Brain pericyte (primary cell): ENCODE measurements around the gene PTN.
"Not testable (repeated sequence)": the region's sequence is repeated elsewhere in the genome, so short reads cannot be mapped to it uniquely, and the experiment has no call there.

Source experiments
- DNase-seq: peaks from one replicate; pipeline ENCODE4 v3.0.0-alpha.2; 2012; ENCODE audit warnings: low read depth, low spot score

PTN gene

DNA sequence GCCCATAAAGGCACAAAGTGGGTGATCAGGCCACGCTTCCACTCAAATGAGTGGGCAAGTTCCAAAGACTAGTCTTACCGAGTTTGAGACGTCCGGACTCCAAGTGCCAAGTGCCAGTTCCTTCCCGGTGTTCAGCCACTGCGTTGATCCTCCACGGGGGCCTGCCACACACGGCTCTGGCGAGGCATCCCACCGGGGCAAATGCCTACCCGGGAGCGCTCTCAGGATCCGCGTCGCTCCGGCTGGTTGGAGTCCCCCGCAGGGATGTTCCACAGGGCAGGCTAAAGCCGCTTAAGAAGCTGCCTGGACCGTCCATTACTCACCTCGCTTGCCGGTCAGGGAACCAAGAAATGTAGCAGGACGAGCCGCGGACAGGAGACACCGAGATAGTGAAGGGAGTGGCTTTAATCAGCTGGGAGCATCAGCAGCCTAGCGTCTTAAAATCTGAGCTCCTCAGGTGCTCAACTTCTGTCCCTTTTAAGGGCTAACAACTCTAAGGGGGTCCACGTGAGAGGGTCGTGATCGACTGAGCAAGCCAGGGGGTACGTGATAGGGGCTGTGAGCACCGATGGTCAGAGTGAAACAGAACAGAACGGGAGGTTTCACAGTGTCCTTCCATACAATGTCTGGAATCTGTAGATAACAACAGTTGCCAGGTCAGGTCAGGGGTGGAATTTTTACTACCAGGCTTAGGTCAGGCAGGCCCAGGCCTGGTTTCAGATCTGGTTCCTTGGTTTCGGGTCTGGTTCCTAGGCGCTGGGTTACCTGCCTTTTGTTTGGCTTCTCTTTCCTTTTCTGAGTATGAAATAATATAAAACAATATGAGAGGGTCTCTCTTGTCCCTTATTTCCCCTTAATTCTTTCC is 75.3 kb downstream of the PTN start:
- not testable (repeated sequence) for DNase-seq

DNA sequence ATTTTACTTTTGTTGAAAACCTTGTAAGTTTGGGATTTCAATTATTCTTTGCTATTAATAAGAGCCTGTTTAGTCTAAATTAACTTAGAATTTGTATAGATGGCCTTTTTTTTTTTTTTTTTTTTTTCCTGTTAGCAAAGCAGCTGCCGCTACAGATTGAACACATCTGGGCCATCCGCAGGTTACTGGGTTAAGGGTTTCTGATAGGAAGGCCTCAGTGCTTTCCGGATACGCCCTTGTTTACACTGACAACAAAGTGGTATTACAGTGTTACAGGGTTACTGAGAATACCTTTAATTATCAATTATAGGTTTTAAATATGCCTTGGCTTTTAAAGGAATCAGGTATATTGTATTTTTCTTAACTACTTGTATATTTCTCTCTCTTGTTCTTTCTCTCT is 76.8 kb downstream of the PTN start:
- DNase-seq: no peak

DNA sequence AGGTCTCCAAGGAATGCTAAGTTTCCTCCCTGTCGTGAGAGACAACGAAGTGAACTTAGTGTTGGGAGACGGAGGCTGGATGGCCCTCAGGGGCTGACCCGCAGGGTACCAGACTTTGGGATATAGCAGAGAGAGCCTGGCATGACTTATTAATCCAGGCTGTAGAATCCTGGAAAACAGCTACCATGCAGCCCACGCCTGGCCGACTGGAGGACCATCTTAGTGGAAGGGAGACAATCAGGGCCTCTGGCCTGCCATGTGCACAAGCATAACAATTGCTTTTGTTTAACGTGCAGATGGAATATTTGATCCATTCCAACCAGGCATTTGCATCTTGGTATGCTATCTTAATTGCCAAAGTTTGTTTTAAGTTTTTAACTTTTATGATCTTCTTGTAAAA is 78.1 kb downstream of the PTN start:
- DNase-seq: not testable (repeated sequence)

DNA sequence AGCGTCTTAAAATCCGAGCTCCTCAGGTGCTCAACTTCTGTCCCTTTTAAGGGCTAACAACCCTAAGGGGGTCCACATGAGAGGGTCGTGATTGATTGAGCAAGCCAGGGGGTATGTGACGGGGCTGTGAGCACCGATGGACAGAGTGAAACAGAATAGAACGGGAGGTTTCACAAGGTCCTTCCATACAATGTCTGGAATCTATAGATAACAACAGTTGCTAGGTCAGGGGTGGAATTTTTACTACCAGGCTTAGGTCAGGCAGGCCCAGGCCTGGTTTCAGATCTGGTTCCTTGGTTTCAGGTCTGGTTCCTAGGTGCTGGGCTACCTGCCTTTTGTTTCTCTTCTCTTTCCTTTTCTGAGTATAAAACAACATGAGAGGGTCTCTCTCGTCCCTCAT is 80.9 kb downstream of the PTN start:
- no peak for DNase-seq

DNA sequence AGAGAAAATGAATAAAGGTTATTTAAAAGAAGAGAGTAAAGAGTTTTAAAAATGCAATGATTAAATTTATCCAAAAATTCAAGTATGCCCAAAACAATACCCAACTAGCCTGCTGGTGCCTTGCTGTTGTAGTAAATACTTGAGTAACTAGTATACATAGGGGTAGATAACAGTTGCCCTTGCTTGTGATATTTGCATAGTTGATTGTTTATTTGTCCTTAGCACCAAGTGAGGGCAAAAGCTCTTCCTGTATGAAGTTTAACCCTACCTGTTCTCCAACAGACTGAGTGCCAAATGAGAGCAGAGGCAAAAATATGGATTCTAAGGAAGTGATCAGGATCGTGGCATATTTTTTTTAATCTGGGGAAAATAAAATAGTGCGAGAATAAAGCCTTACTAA is 85.0 kb downstream of the PTN start:
- DNase-seq: no peak

DNA sequence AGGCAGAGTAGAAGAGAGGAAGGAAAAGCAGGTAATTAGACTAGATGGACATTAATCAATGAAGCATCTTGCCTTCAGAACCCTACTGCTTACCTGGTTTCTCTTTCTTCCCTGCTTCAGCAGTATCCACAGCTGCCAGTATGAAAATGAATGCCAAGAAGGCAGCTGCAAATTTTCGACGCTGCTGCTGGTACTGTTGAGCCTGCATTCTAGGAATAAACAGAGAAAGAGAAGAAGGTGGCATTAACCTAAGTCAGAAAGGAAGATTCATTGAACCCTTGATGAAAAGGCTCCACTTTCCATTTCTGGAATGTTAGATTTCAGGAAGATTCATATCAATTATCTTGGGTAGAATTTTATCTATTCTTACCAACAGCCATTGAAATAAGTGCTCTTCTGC is 88.8 kb downstream of the PTN start:
- no peak for DNase-seq

DNA sequence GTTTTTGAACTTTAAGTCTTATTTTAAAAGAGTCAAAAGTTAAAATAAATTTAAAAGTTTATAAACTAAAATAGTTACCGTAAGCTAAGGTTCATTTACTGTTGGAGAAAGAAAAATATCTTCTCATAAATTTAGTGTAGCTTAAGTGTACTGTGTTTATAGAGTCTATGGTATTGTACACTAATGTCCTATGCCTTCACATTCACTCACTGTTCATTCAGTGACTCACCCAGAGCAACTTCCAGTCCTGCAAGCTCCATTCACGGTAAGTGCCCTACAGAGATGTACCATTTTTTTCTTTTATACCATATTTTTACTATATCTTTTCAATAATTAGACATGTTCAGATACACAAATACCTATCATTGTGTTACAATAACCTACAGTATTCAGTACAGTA is 97.6 kb downstream of the PTN start:
- DNase-seq: no peak

DNA sequence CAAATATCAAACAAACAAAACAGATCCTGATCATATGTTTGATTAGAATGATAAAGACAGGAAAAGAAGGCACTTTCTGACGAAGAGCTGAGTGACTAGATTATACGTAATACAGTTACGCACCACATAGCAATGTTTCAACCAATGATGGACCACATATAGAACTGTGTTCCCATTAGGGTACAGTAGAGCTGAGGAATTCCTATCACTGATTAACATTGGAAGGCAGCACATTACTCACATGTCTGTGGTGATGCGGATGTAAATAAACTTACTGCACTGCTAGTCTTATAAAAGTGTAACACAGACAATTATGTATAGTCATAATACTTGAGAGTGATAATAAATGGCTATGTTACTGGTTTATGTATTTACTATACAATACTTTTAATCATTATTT is 98.3 kb downstream of the PTN start:
- DNase-seq: no peak

DNA sequence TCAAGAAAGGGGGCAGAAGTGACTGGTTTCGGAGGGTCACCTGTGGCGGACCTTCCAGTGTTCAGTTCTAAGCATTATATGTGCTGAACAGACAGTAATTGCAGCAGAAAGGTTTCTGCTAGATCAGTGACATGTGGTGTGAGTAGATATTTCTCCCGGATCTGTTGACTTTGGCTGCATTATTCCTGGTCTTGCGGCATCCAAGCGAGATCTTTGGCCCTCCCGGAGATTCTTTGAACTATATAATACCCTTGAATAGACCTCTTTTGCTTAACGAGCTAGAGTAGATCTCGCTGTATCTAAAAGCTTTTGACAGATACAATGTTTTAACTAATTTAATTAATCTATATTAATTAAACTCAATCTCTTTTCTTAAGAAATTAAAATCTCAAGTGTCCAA is 99.8 kb downstream of the PTN start:
- DNase-seq: peak; percentile 38

DNA sequence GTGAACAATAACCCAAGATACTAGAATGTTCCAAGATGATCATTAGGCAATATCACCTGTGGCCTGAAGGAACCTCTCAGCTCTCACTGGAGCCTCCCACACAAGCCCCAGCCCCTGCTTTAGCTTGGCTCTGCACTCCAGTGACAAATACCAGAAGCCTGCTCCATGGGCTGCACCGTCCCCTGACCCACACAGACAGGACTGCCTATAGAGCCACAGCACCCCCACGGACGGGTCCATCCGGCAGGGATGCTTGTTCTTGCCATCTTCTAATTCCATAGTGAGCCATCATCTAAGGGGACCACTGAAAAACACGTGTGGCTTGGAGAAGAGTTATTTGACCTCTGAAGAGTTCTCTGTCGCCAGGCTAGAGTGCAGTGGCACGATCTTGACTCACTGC is 100.9 kb downstream of the PTN start:
- DNase-seq: no peak

DNA sequence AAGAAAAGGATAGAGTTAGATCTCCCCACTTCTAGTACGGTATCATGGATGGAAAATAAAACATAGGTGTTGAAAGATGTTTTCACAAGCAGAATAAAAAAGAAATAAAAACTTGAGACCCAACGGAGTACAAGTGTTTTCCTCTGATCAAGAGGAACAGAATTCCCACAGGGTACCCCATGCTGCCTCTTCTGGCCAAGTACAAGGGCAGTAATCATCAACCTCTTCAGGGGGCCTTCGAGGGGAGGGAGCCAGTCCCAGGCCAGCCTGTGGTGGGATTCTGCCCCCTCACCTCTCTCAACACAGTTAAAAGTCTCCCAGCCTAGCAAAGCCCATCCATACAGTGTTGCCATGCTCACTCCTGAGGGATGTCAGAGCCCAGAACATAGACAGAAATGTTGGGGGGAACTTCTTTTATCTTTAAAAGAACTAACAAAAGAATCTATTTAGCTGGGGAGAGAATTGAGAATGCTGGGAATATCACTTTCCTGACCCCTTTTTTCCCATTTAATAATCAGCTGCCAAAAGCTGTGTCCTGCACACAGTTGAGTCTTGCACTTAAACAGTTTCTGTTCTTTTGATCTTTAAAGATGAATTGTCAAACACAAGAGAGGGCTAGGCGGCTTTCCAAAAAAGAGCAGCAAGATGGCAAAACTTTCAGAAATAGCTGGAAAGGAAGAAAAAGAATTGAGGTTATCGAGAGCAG is 101.7 kb downstream of the PTN start:
- DNase-seq: peak; percentile 53

DNA sequence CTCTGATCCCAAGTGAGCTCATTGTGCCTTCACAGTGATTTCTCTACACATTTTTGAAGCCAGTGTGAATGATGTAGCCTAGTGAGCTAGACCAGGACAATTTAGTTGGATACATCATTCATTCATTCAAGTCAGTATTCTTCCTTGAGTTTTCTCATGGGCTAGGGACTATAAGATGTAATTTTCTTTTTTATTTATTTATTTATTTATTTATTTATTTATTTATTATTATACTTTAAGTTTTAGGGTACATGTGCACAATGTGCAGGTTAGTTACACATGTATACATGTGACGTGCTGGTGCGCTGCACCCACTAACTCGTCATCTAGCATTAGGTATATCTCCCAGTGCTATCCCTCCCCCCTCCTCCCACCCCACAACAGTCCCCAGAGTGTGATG is 104.3 kb downstream of the PTN start:
- not testable (repeated sequence) for DNase-seq

DNA sequence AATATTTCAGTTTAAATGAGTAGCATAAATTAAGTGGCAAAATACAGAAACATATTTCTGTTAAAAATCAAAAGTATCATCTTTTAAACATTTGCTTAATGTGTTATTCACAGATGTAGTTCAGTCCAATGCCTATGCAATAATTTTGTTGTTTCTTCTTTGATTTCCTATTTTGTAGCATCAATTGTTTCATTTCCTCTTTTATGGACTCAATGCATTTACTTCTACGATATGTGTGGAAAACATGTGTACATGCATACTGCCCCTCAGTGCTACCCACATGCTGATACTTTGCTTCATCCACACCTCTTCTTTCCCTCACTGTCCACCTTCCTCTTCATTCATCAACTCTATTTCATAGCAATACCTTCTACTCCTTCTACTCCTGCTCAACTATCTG is 108.1 kb downstream of the PTN start:
- DNase-seq: no peak

DNA sequence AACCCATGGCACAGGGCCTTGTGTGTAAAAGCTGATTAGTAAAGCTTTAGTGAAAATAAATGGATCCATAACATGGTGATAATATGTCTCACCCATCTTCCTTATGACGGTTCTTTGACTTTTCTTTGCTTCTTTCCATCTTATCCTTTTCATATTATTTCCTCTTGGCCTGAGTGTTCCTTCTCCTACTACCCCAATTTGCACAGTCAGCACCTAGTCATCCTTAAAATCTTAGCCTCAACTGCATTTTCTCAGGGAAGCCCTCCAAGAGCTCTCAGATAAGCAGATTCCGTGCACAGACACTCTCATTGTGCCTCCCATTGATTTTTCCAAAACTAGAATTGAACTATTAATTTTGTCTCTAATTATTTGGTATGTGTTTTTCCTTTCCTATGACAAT is 112.4 kb downstream of the PTN start:
- no peak for DNase-seq

DNA sequence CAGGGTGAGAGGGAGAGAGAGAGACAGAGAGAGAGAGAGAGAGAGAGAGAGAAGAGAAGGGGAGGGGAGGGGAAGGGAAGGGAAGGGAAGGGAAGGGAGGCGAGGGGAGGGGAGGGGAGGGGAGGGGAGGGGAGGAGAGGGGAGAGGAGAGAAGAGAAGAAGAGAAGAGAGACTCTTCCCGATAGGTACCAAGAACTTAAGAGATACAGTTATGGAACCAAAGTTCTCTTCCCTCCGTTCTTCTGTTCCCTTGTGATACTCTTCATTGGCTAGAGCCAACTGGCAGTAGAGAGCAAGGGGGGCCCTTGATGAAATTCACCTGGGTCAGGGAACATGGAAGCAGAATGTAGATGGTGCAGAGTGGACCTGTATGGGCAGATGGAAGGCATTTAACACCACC is 122.1 kb downstream of the PTN start:
- DNase-seq: no peak

DNA sequence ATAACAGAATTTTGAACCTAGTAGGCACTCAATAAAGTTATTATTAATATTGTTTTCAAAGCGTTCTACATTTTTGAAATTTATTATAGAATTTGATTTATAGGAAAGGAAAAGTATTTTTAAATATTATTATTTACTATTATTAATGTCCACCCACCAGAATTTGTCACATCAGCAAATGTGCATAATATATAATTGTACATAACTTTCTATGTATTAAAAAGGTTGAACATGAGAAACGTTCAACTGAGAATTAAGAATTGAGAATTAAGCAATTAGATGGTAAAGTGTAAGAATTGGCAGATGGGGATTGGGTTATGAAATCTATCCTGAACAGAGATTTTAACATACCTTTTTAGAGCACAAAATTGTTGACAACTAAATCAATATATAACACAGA is 129.8 kb downstream of the PTN start:
- no peak for DNase-seq

DNA sequence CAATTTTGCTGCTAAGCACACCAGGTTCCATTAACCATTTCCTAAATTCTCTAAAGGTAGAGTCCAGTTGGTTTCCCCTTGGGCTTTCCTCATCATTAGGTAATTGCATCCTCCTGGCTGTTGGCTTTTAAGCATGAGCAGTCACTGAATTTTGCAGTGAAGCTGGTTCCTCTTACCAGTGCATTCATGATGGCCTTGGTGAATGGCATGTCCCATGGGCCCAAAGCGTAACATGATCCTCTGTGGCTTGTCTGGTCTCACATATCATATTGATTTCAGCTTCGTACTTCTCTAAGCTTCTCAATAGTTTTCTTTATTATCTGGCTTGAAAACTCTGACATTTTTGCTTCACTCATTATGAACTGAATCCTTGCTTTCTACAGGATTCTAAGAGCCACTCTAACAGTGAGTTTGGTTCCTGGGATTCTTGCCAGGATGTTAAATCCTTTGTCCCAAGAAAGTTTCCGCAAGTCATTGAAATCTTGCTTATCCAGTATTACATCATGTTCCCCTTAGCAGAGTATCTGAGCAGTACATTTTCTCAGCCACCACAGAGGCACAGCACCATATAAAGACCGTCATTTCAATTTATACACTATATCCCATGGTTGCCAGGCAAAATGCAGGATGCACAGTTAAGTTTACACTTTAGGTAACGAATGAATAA is 134.2 kb downstream of the PTN start:
- DNase-seq: no peak

DNA sequence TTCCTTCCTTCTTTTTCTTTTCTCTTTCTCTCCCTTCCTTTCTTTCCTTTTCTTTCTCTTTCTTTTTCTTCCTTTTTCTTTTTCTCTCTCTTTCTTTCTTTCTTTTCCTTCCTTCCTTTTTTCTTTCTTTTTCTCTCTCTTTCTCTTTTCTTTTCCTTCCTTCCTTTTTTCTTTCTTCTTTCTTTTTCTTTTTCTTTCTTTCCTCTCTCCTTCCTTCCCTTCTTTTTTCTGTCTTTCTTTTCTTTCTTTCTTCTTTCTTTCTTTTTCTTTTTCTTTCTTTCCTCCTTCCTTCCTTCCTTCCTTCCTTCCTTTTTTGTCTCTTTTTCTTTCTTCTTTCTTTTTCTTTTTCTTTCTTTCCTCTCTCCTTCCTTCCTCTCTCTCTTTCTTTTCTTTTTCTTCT is 136.8 kb downstream of the PTN start:
- no peak for DNase-seq

DNA sequence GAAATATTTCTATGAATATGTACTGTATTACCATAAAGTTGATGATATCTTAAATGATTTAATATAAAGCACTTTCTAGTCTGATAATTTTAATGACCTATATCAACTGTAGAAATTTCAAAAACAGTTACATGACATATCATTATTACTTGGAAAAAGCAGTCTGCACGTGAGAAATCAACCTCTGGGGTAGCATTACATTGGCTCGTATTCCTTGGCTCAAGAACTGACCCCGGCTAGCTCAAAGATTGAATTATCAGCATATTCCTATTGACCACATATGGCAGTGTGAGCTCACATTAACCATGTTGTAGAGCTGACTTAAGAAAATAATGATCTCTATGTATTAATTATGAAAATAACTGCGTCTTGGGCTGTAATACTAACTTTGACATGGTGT is 139.3 kb downstream of the PTN start:
- DNase-seq: no peak

DNA sequence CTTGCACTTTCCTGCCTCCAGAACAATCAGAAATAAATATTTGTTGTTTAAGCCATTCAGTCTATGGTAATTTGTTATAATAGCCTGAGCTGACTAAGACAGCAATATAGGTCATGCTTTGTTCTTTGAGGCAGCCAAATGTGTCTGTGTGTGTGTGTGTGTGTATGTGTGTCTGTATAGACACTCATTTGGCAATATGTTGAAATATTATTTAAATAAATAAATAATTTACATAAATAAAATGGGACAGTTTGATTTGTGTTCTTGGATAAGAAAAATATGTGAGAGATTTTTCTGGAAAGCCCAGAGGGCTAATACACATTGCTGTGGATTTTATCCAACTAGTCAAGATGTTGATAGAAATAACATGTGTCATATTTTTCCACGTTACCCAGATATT is 140.2 kb downstream of the PTN start:
- no peak for DNase-seq

DNA sequence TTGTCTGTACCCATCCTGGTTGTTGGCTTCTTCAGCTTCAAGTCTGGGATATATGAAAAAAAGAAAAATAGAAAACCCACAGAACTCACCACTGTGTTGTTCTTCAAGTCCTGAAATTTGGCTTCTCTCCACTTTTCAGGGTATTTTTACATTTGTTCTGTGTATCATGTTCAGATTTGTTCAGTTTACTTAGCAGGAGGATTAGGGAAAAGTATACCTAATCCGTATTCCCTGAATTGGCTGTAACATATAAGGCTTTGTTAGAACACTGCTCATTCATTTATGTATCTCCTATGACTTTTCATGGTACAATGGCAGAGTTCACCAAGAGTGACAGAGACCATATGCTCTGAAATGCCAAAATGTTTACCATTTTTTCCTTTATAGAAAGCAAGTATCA is 146.9 kb downstream of the PTN start:
- no peak for DNase-seq

DNA sequence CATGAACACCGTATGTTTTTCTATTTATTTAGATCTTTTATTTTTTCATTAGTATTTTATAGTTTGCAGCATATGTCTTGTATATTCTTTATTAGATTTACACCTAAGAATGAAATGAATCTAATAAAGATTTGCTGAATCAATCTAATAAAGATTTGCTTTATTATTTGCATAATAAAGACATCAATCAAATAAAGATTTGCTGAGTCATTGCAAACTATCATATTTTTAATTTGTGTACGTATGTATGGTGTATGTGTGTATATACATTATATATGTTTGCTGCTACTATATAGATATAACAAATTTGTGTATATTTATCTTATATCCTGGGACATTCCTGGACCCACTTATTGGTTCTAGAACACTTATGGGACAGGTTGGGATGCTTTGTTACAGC is 147.5 kb downstream of the PTN start:
- DNase-seq: no peak

DNA sequence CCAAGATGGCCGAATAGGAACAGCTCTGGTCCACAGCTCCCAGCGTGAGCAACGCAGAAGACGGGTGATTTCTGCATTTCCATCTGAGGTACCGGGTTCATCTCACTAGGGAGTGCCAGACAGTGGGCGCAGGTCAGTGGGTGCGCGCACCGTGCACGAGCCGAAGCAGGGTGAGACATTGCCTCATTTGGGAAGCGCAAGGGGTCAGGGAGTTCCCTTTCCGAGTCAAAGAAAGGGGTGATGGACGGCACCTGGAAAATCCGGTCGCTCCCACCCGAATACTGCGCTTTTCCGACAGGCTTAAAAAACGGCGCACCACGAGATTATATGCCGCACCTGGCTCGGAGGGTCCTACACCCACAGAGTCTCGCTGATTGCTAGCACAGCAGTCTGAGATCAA is 161.9 kb downstream of the PTN start:
- not testable (repeated sequence) for DNase-seq
